NCI-H345 treated with DMSO at 0.1 percent for 48 hours (cell line): ENCODE data around the gene MROH7.

Source experiments
- DNase-seq: peaks from one replicate; lab custom pipeline; 2025; ENCODE audit not compliant: unreplicated experiment; lab: John Stamatoyannopoulos, UW

The MROH7 gene

DNA sequence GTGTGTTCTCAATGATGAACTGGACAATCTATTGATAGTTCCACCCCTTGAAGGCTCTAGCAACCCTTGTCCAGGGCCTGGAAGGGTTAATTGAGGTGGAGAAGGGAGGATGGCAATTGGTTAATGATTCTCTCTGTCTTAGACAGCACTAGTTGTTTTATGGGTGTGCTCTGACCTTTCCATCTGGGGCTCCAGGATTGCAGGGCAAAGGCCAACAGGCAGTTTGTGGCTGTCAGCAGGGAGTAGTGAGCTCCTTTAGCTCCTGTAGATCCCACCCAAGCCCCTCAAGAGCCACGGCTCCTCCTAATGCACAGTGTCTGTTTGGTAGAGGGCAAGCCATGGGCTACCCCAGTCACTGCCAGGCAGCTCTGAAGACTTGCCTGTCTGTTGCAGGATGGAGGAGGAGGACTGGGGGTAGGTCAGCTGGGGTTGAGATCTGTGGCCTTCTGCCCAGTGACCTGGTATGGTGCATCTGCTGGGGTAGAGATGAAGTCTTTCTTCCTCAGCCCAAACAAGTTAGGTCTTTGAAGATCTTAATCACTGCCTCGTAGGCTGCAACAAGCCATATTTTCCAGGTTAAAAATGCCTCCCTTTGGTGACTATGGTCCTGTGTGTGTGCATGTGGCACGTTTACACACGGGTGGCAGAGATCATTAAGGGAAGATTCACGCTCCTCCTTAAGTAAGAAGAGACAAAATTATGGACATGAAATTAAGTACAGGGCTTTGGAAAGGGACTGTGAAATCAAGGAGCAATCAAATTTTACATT, 7.7 kb downstream of the MROH7 start:
- DNase-seq = no peak

DNA sequence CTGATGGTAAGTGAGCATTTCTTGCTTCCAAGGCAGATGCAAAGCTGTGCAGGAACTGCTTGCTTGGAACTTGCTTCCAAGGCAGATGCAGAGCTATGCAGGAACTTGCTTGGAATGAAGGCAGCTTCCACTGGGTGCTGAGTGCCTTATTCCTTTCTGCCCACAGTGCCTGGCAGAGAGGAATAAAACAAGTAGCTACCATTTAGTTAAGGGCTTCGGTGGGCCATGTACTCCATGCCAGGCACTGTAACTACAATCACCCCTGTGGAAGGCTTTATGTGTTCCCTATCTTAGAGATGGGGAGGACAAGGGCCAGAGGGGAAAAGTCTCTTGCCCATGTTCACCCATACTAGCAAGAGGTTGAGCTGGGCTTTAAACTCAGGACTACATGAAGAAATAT, 8.3 kb downstream of the MROH7 start:
- no peak for DNase-seq

DNA sequence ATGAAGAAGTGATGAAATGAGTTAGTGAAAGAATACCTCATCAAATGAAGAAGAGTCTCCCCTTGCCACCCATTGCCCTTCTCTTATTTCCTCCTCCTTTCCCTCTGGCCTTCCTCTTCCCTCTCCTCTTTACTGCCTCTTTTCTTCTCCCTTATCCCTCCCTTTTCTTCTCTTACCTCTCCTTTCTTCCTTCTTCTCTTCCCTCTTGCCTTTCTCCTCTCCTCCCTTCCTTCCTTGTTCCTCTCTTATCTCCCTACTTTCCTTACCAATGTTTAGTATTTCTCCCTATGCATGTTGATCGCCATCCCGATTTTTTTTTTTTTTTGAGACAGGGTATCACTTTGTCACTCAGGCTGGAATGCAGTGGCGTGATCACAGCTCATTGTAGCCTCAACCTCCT, 8.8 kb downstream of the MROH7 start:
- no peak for DNase-seq

DNA sequence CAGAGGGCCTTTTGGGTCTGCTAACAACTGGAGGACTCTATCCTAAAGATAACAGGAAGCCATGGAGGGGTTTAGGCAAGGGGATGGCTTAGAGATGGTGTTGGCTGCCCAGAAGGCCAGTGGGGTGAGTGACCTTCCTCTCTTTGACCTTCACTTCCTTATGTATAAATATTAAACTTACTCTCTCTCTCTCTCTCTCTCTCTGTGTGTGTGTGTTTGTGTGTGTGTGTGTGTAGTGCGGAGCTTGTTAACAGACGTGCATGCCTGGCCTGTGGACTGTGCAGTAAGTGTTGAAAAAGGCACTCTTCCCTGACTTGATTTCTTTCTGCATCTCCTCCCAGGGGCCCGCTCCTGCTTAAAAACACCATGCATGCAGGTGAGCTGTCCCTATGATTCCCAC, 10.0 kb downstream of the MROH7 start:
- no peak for DNase-seq

DNA sequence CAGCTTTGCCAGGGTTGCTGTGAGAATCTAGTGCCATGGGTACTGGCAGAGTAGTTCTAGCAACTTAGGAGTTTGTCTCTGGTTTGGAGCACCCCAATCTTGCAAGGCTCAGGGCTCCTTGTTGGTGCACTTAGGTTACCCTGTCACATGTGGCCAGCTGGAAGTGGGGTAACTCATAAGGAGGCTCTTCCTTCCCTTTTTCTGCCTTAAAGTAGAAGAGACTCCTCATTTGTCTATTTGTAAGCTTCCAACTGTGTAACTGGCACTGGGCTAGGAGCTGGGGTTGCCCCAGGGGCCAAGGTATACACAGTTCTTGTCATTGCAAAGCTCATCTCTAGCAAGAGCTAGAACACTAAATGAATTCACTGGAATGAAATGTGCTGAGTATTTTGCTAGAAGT, 10.6 kb downstream of the MROH7 start:
- DNase-seq = no peak

DNA sequence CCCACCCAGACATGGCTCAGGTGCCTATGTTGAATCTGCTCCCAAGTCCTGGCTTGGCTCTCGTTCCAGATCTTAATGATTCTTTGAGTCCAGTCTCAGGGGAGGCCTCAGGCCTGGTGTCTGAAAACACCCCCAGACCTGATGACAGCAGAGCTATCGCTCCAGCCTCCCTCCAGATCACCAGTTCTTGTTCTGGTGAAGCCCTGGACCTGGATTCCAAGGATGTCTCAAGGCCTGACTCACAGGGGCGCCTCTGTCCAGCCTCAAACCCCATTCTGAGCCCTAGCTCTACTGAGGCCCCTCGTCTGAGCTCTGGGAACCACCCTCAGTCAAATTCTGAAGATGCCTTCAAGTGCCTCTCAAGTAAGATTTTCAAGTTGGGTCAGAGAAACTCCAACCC, 11.4 kb downstream of the MROH7 start:
- no peak for DNase-seq

DNA sequence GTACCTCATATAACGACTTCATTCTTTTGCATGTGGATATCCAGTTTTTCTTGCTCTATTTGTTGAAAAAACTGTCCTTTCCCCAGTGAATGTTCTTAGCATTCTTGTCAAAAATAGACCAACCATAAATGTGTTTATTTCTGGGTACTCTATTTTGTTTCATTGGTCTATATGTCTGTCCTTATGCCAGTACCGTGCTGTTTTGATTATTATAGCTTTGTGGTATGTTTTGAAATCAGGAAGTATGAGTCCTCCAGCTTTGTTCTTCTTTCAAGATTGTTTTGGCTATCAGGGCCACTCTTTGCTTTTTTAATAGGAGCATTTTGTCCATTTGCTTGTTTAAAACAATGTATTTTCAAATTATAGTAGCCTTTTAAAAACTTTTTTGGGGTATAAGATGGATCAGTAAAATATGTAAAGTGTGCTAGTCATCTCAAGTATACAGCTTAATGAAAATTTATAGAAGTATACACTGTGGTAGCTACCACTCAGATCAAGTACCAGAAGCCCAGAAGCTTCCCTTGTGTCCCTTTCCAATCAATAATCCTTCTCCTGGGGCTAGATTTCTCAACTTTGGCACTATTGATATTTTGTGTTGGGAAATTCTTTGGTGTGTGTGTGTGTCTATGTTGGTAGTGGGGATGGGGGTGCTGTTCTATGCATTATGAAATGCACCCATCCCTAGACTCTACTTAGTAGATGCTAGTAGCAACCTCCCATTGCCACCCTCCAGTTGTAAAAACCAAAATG, 16.8 kb downstream of the MROH7 start:
- DNase-seq = no peak

DNA sequence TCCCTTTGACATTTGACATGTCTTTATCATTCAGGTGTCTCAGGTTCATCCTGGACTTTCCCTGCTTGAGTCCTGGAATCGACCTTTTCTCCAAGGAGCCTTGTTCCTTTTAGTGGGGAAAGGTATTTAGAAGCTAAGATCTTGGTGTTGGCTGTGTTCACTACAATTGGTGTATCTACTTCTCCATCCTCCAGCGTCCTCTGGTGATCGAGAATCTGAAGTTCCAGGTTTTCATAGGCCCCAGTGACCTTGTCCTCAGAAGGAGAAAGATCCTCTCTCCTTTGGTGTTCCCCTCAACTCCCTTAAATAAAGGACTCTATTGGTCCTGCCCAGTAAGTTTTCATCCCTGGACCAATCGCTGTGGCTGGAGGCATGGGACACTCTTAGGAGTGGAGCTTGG, 22.1 kb downstream of the MROH7 start:
- DNase-seq = no peak

DNA sequence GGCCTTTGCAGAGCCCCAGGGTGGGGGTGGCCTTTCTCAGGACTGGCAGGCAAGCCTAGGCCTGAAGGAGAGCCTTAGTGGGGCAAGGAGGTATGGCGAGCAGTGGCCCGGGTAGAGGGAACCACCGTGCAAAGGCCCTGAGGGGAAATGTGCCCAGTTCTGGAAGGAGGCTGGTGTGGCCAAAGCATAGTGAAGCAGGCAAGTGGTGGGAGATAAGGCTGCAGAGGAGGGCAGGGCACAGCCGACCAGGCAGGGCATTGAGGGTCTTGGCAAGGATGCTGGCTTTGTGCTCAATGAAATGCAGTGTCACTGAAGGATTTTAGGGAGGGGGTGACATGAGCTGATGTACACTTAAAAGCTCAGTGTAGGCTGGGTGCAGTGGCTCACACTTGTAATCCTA, 22.8 kb downstream of the MROH7 start:
- DNase-seq = no peak

DNA sequence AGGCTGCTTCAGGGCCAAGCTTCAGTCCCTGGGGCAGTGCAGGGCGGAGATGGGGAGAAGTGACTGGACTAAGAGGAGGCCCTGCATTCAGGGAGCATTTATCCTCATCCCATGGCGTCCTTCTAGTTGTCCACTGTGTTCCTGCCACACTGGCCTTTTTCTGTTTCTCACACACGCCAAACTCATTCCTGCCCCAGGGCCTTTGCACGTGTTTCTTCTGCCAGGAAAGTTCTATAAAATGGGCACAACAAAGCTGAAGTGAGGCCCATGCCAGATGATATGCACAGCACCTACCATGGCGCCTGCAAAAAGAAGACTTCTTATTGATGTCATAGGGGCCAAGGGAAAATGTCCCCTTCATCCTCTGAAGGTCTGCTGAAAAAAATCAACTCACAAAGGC, 24.3 kb downstream of the MROH7 start:
- DNase-seq = no peak

DNA sequence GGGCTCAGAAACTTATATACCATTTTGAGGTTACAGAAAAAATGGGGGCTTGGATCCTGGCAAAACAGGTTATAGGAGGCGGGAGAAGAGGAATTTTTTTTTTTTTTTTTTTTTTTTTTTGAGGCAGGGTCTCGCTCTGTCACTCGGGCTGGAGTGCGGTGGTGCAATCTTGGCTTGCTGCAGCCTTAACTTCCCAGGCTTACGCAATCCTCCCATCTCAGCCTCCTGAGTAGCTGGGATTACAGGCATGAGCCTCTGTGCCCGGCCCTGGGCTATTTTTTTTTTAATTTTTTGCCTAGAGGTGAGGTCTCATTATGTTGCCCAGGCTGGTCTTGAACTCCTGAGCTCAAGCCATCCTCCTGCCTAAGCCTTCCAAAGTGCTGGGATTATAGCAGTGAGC, 24.7 kb downstream of the MROH7 start:
- DNase-seq = no peak

DNA sequence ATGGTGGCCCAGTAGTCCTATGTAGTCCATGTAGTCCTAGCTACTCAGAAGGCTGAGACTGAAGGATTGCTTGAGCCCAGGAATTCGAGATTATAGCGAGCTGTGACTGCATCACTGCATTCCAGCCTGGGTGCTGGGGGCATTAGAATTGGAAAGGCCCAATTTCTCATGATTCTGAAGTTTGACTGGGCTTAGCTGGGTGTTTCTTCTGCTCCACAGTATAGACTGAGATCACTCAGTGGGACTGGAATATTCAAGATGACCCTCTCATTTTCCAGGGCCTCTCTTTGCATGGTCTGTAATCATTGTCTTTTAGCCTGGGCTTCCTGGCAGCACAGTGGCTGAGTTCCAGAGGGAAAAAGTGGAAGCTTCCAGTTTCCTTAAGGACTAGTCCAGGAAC, 26.2 kb downstream of the MROH7 start:
- DNase-seq = no peak

DNA sequence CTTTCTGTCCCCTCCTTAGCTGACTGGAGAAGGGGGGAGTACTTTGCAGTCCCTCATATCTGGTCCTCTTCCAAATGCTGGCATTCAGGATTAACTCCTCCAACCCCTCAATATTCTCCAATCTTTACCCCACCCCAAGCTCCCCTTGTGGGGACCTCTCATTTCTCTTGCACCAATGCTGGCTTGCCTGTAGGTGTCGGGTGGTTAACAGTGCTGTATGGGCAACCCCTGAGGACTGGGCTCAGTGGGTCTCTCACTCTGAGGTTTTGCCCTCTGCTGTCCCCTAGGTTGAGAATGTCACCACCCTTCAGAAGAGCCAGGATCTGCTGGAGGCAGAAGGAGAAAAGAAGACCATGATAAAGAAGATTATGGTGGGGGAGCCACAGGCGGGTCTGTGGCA, 27.0 kb downstream of the MROH7 start:
- no peak for DNase-seq

DNA sequence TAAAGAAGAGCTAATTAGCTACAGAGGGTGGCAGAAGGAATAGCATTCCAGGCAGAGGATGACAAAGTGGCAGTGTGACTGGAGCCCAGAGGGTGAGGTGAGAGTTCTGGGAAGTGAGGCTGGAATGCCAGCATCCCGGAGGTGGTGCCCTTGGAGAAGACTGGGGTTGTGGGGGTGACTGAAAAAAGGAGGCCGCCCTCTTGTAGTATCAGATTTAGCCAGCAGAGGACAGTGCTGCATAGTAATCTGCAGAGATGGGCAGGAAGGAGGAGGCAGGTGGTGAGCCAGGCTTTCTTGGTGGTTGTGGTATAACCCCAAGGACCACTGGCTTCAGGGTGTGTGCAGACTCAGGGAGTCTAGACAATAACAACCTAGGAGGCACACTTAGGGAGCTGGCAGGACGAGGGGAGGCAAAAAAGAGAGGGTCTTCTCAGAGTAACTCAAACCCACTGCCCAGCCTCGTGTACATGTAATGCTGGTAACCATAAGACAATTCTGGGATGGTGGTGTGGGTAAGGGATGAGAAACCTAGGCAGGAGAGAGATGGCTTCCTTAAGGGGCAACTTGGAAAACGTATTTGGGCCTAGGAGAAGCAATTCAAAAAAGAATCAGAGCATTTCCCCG, 30.5 kb downstream of the MROH7 start:
- DNase-seq = peak; percentile 18

DNA sequence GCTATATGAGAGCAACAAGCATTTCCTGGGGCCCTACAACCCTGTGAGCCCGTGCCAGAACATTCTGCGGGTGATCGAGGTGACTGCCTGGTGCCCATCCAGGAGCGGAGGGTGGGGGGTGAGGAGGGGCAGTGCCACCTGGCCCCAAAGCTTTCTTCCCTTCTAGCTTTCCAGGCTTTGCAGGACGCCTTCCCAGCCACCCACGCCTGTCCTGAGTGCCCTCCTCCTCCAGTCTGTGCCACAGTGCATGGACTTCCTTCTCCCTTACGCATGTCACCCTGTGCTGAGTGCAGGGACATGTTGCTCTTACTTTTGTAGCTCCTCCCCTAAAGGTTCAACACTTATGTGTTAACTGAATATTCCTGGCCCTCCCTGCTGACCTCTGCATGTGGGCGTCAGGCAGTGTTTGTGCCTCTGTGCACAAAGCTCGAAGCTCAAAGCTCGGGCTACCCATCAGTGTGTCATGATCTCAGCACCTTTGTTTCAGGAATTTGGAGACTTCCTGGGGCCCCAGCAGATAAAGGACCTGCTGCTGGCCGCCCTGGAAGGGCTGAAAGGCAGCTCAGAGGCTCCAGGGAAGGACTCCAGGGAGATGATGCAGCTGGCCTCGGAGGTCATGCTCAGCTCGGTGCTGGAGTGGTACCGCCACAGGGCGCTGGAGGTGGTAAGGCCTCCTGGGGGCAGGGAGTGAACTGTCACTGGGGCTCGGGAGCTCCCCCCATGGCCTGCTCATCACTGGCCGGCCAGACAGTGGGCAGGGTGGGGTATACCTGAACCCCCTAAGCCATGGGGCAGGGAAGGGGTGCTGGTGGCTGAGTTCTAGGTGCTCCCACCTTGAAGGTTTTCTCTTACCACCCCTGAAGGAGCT, 37.4 kb downstream of the MROH7 start:
- no peak for DNase-seq

DNA sequence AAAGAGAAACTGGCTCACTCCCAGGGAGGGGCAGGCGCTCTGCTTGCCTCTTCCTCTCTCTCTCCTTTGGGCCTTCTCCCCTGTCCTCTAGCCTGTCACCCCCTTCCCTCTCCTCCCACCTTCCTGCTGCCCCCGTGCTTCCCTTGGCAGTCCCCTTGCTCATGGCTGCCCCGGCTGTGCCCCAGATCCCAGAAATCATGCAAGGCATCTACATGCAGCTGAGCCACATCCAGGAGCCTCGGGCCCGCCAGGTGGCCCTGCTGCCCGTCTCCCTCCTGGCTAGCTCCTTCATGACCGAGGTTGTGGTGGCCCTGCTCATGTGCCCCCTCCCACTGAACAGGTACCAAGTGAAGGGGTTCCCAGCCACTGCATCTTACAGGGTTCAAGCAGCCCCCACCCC, 38.1 kb downstream of the MROH7 start:
- DNase-seq = no peak

DNA sequence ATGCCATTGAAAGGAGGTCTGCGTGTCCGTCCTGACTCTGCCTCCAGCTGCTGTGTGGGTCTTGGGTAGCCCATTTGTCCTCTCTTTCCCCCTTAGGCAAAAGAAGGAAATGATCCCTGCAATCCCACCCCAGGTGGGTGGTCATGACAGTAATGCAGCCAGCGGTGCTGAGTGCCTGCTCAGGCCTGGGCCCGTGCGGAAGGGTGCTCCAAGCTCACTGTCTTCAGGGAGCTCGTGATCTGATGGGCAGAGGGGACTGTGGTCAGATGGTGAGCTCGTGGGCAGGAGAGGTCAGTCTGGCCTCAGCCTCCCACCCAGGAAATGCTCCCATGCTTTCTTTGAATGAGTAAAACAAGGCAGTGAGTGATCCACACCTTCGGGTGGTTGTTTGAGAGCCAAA, 38.8 kb downstream of the MROH7 start:
- no peak for DNase-seq

DNA sequence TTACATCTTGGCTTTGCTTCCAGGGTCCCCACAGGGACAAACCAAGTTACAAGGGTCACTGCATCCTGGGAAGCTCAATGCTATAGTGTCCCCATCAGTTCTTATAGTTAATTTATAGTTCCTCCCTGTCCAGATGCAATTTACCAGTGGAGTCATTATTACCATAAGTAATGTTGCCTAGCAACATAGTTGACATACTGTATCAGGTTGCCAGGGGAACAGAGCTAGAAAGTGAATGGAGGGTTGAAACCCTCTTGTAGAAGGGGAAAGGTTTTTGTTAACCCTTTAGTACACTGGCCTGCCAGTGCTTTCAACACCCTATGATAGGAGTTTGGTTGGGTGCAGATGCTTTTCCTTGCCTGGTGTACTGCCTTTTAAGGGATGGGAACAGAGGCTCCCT, 39.8 kb downstream of the MROH7 start:
- DNase-seq = no peak

DNA sequence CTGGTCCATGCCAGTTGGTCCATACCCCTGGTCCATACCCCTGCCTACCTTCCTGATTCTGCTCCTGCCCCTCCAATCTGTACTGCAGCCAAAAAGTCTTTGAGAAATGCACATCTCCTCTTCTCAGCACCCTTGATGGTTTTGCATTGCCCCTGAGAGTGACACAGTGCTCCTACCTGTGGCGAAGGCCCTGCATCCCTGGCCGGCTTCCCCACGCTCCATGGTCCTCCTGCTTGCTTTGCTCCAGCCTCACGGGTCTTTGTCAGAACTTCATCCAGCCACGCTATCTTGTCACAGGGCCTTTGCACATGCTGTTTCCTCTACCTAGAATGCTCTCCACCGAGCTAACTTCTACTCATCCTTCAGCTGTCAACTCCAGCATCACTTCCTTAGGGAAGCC, 41.9 kb downstream of the MROH7 start:
- no peak for DNase-seq

DNA sequence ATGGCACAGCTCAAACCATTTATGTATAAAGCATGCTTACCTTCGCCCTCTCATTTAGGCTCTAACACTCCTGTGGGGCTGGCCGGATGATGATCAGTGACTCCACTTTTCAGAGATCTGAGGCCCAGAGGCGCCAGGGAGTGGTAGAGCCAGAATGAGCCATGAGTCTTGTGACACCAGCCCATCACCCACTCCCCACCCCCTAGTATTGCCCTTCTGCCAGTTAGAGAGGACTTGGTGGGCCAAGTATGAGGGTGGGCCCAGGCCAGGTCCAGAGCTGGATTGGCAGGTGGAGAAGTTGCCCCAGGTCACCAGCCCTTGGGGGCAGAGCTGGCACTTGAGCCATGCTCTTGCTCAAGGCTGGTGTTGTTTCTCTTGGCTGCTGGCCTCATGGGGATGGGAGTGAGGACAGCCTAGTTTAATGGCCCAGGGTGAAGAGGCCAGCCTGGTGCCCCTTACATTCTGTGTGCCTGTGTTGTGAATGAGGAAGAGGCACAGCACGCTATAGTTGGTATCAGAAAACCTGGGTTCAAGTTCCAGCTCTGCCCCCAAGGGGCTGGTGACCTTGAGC, 43.8 kb downstream of the MROH7 start:
- no peak for DNase-seq

DNA sequence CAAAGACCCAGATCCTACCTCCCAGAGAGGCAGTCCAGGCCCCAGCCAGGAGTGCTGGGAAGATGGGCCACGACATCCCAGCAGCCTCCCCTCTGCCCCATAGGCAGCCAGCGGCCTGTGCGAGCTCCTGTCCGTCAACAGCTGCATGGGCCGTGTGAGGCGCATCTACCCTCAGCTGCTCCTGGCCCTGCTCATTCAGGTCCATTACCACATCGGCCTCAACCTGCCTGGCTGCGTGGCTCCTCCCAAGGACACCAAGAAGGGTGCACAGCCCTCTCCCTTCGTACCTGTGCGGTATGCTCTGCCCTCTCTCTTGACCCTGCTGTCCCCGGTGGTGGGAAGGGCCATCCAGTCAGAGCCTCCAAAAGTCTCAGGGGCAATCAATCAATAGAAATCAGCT, 44.6 kb downstream of the MROH7 start:
- DNase-seq = no peak
